Dedifferentiated amniotic fluid mesenchymal stem cell (primary cell): ENCODE data around the gene NDST3.

ENCODE experiments used
- DNase-seq: peaks from one replicate; pipeline ENCODE4 v3.0.0-alpha.2; 2016; ENCODE audit errors: extremely low spot score

Gene NDST3

DNA sequence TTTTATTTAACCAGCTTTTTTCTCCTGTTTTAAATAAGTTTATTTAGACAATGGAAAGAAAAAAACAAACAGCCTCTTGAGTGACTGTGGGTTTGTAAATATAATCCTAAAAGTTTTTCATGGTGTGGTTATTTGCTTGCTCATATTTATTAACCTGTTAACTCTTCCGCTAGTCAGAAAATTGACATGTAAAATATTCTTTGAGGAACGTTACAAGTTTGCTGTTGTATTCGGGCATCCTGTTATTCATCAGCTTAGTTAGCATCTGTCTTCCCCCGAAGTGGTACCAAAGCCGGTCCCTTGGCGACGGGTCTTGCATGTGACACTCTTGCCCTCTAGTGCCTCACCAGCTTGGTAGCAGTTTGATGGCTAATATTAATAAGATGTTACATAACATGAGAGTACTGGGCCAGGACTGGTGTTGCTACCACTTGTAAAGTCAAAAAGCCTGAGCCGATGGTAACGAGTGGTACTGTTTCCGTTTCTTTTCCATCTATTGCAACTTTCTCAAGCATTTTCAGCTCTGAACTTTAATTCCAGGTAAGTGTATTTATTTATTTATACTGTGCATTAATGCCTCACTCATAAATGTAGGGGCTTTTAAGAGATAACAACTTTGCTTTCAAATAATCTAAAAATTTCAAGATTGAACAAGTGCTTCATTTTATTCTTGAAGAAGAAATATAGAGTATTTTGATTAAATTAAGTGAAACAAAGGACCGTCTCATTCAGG is at the start of gene NDST3:
NDST3 (plus strand) TSS at position 434 of the 733 bp plus-strand sequence. CDS start 19,425 bp downstream, outside the sequence.
- DNase-seq = no peak

GRCh38 chr4:117986321-117986720 is 48.0 kb upstream of the NDST3 start:
- DNase-seq = no peak

GRCh38 chr4:117987464-117987863 is 46.8 kb upstream of the NDST3 start:
- no peak for DNase-seq

DNA sequence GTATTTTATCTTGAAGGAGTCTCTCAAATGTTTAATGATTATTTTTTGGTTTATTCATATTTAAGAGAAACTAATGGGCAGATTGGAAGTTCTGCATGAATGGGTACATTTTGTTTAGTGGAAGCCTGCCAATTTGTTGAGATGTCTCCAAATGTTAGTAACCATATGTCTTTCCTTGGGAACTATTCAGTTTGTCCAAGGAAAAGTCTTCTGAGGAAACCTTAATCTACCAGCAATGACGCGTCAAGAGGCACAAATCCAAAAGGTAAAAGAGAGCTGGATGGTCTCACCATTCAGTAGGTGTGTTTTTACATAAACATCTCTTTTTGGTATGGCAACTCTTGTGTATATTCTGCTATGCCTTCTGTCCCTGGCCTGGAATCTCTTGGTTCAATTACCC is 37.4 kb upstream of the NDST3 start:
- no peak for DNase-seq

GRCh38 chr4:118004088-118004487 is 30.2 kb upstream of the NDST3 start:
- DNase-seq = no peak

- DNase-seq = no peak
These were observed 28.4 kb upstream of the NDST3 start for GRCh38 chr4:118005883-118006282.

DNA sequence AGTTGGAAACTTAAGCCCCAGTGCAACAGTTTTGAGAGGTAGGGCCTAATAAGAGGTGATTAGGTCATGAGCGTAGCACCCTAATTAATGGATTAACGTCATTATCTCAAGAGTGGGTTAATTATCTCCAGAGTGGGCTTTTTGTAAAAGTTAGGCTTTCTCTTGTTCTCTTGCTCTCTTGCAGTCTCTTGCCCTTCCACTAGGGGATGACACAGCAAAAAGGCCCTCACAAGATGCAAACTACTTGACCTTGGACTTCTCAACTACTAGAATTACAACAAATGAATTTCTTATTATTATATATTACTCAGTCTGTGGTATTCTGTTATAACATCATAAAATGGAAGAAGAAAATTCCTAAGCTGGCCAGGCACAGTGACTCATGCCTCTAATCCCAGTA is 22.1 kb upstream of the NDST3 start:
- DNase-seq = no peak

- no peak for DNase-seq
These were observed 19.5 kb upstream of the NDST3 start for GRCh38 chr4:118014831-118015230.

GRCh38 chr4:118018381-118019145 is 15.7 kb upstream of the NDST3 start:
- DNase-seq = no peak

- DNase-seq = no peak
These were observed 7.5 kb upstream of the NDST3 start for GRCh38 chr4:118026806-118027205.

DNA sequence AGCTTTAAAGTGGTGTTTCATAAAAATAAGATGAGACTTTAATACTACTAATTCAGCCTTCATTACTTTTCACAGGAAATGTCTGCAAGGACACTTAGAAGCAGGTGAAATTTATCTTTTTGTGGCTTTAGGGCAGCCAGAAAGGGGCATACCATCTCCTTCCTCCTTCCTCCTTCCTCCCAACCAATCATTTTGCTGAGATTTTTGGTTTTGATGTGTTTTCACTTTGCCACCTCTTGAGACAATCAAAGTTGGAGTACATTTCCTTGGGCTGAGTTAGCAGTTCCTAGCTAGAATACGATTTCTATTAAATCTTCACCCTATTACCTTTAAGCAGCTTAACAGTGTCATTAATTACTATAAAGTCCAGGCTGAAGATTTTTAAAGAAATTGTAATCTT is 5.1 kb upstream of the NDST3 start:
- DNase-seq = no peak

- DNase-seq = no peak
These were observed 1.6 kb upstream of the NDST3 start for GRCh38 chr4:118032691-118033090.

GRCh38 chr4:118033148-118034052 is 886 bp upstream of the NDST3 start:
- peak; percentile 38 for DNase-seq

GRCh38 chr4:118035309-118035708 is 1.0 kb downstream of the NDST3 start:
- DNase-seq = no peak

GRCh38 chr4:118036336-118036735 is 2.0 kb downstream of the NDST3 start:
- no peak for DNase-seq

- DNase-seq = no peak
These were observed 3.7 kb downstream of the NDST3 start for GRCh38 chr4:118037955-118038354.

GRCh38 chr4:118046323-118046722 is 12.0 kb downstream of the NDST3 start:
- no peak for DNase-seq

DNA sequence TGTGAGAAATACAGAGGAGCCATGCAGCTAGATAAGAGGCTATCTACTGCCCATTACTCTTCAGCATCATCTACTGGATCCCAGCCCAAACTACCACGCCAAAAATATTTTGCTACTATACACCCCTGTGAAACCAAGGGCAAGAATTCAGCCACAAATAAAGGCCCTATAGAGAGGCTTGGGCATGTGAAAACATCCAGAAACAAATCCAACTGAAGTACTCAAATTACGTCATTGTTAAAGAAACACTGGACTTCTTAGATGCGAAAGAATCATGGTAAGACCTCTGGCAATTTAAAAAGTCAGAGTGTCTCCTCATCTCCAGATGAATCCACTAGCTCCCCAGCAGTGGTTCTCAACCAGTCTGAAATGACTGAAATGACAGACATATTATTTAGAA is 12.8 kb downstream of the NDST3 start:
- DNase-seq = no peak

DNA sequence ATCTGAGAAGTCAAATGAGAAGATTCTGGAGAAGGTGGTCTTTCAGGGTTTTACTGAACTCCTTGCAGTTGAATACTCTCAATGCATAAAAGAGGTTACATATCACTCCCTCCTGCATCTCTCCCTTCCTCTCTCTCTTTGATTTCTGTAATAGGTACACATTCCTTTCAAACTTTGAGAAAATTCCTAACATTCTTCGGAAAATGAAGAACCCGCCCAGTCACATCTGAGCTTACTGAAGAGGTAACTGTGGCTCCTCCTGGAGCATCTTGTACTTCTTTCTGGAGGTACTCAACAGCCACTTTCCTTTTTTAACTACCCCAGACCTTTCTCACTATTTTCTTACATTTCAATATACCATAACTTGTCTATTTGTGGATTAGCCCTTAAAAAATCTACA is 24.7 kb downstream of the NDST3 start:
- no peak for DNase-seq

DNA sequence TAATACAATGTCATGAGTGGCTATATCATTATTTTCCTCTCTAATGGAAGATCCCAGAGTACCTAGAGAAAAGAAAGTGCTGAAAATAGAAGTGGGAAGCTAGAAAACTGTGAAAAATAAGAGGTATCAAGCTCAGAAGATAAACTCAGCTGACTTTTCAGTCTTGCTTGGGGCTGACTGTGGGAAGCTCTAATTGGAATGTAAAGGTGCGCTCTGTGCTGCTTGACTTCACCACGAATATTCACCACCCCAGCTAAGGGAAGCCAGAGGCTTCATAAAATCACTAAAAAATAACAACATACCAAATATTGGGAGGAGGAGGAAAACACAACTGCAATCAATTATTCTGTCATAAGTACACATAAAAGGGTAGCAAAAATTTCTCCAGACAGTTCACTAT is 25.1 kb downstream of the NDST3 start:
- no peak for DNase-seq

DNA sequence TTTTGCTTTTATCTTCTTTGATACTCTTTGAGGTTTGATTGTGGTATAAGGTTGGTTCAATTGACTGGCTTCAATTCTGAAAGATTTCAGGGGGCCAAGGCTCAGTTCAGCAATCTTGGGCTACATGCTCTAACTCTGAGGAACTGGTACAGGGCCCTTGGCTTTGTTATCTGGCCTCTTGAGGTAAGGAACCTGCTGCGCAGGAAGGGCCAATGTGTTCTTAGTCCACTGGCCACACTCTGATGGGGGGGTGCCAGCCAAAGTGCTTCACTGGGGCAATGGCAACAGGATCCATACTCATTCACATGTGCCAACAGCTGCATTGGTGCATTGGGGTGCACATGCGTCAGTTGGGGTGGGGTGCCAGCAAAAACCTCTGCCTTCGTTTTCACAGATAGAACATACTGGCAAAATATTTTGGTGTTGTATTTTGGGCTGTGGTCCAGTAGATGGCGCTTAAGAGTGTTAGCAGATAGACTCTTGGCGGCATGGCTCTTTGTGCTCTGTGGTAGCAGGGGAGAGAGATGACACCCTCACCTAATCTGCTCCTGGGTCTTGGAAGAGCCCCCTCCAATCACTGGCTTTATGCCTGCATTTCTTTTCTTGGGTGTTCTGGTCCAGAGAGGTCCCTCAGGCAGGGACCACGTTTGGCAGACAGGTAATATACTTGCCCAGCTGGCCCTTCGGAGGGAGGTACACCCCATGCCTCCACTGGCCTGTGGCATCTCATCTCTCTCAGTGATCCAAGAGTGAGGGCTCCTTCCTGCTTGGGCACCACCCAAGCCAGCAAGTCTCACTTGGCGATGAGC is 42.9 kb downstream of the NDST3 start:
- DNase-seq = no peak

- no peak for DNase-seq
These were observed 43.5 kb downstream of the NDST3 start for GRCh38 chr4:118077767-118078105.
